HCT116 (cell line): ENCODE data around the gene SFXN5. TPM values are rescaled to one million over a fixed set of nuclear protein-coding genes. Genes with fewer than 3 reads are reported as not detected.

Experiments
- ATAC-seq: fragments of 200-7000 bp; cut with Tn5 transposase; 2 replicates; pipeline ENCODE4 v1.9.1; 2020; ENCODE audit warnings: mild to moderate bottlenecking, moderate library complexity
- BruUV-seq: library from RNA; stranded (reverse); fragments of 400-500 nt; replicated peaks from 2 replicates; lab custom pipeline; 2021; lab: Mats Ljungman, UMichigan
- CTCF ChIA-PET: fragments of 300-600 bp; sonication (Branson Sonifier 250); formaldehyde crosslinking; loops from one replicate; lab custom pipeline; 2021; ENCODE audit warnings: antibody characterized with exemption; lab: Charles Lee
- POLR2A ChIA-PET: fragments of 300-600, 350-600 bp; sonication (Branson Sonifier 250); formaldehyde crosslinking; loops from one replicate; lab custom pipeline; 2021; ENCODE audit warnings: antibody characterized with exemption; lab: Charles Lee
- RAD21 ChIA-PET, 2 experiments: fragments of 300-600 bp; sonication (Branson Sonifier 250); formaldehyde crosslinking; loops; one replicate each; lab custom pipeline; 2023; ENCODE audit warnings: low total read pairs in 2 of 2; ENCODE audit not compliant: uncharacterized antibody in 2 of 2, unreplicated experiment in 2 of 2, low non-redundant PET in 1 of 2; lab: Charles Lee
- DNase-seq: peaks from one replicate; pipeline ENCODE4 v3.0.0-alpha.2; 2010; ENCODE audit warnings: low read depth, low spot score
- H2AFZ ChIP-seq: fragments of 200-600 bp; shearing (Covaris generic), sonication (generic); 2 replicates; pipeline ENCODE4 v1.6.1; 2017; ENCODE audit warnings: low read depth, mixed run types, mixed read lengths, antibody characterized with exemption, low read length; ENCODE audit not compliant: poor library complexity, severe bottlenecking
- H3K27ac ChIP-seq: 2 replicates; pipeline ENCODE4 v1.5.1; 2012; ENCODE audit warnings: low read depth, low read length
- H3K27me3 ChIP-seq: fragments of 200-600 bp; sonication (generic); 2 replicates; pipeline ENCODE4 v1.6.1; 2016; ENCODE audit warnings: mixed run types, low read length, mixed read lengths; ENCODE audit not compliant: insufficient read depth
- H3K36me3 ChIP-seq, 2 experiments: fragments of 200-500 bp in 1 of 2; fragments of 200-600 bp in 1 of 2; sonication (Bioruptor generic) in 1 of 2; sonication (generic) in 1 of 2; 2 replicates each; pipeline versions ENCODE4 v1.5.1 to v1.6.1; 2014 to 2016; ENCODE audit warnings: low read length in 2 of 2, inconsistent platforms in 1 of 2, mixed read lengths in 1 of 2, mixed run types in 1 of 2; ENCODE audit not compliant: insufficient read depth in 2 of 2, control insufficient read depth in 1 of 2
- H3K4me1 ChIP-seq, 2 experiments: fragments of 200-600 bp in 1 of 2; sonication (generic) in 1 of 2; 2 replicates each; pipeline versions ENCODE4 v1.5.1 to v1.6.1; 2012 to 2017; ENCODE audit warnings: low read length in 2 of 2, inconsistent platforms in 1 of 2, mild to moderate bottlenecking in 1 of 2, mixed read lengths in 1 of 2, mixed run types in 1 of 2, moderate library complexity in 1 of 2; ENCODE audit not compliant: insufficient read depth in 2 of 2, control insufficient read depth in 1 of 2
- H3K4me2 ChIP-seq: fragments of 200-600 bp; sonication (generic); 2 replicates; pipeline ENCODE4 v1.6.1; 2017; ENCODE audit warnings: mixed run types, low read length, mixed read lengths
- H3K4me3 ChIP-seq, 2 experiments: fragments of 200-600 bp in 1 of 2; sonication (generic) in 1 of 2; replicated peaks in 1 of 2; 2 replicates each; pipeline ENCODE4 v1.5.1; 2011 to 2016; ENCODE audit warnings: low read length in 2 of 2, control low read depth in 1 of 2, low read depth in 1 of 2, mild to moderate bottlenecking in 1 of 2, mixed read lengths in 1 of 2, mixed run types in 1 of 2
- H3K79me2 ChIP-seq: fragments of 200-600 bp; sonication (generic); 2 replicates; pipeline ENCODE4 v1.6.1; 2017; ENCODE audit warnings: mild to moderate bottlenecking, mixed run types, low read length, moderate library complexity, mixed read lengths; ENCODE audit not compliant: insufficient read depth
- H3K9ac ChIP-seq: fragments of 200-600 bp; sonication (generic); 2 replicates; pipeline ENCODE4 v1.6.1; 2016; ENCODE audit warnings: low read length, mixed read lengths
- H3K9me2 ChIP-seq: fragments of 200-600 bp; sonication (generic), shearing (Covaris generic); 2 replicates; pipeline ENCODE4 v1.6.1; 2017; ENCODE audit warnings: mixed run types, mild to moderate bottlenecking, moderate library complexity; ENCODE audit not compliant: insufficient read depth
- H3K9me3 ChIP-seq, 2 experiments: fragments of 200-500 bp in 1 of 2; fragments of 200-600 bp in 1 of 2; sonication (Bioruptor generic) in 1 of 2; sonication (generic) in 1 of 2; 2 replicates each; pipeline ENCODE4 v1.6.1; 2014 to 2017; ENCODE audit warnings: low read length in 2 of 2, mixed read lengths in 2 of 2, inconsistent platforms in 1 of 2, low read depth in 1 of 2, mild to moderate bottlenecking in 1 of 2, mixed run types in 1 of 2, moderate library complexity in 1 of 2; ENCODE audit not compliant: control insufficient read depth in 1 of 2, insufficient read depth in 1 of 2
- H4K20me1 ChIP-seq: fragments of 200-600 bp; sonication (generic), shearing (Covaris generic); 2 replicates; pipeline ENCODE4 v1.6.1; 2017; ENCODE audit warnings: mixed run types, mild to moderate bottlenecking, moderate library complexity; ENCODE audit not compliant: insufficient read depth
- CEBPB ChIP-seq: IDR thresholded peaks from 2 replicates; pipeline ENCODE4 v1.6.1; 2012; ENCODE audit warnings: low read depth
- EGR1 ChIP-seq: IDR thresholded peaks from 2 replicates; pipeline ENCODE4 v1.6.1; 2012; ENCODE audit warnings: low read depth
- ELF1 ChIP-seq: IDR thresholded peaks from 2 replicates; pipeline ENCODE4 v1.6.1; 2012; ENCODE audit warnings: low read depth, borderline replicate concordance
- EZH2 ChIP-seq: fragments of 200-600 bp; sonication (generic); IDR thresholded peaks from 2 replicates; pipeline ENCODE4 v1.6.1; 2017; ENCODE audit warnings: antibody characterized with exemption, mixed run types
- EZH2phosphoT487 ChIP-seq: fragments of 200-600 bp; IDR thresholded peaks from 2 replicates; pipeline ENCODE4 v1.6.1; 2018; ENCODE audit warnings: antibody characterized with exemption, borderline replicate concordance
- FOSL1 ChIP-seq: IDR thresholded peaks from 2 replicates; pipeline ENCODE4 v1.6.1; 2012; ENCODE audit warnings: low read depth
- JUND ChIP-seq: IDR thresholded peaks from 2 replicates; pipeline ENCODE4 v1.6.1; 2012
- MAX ChIP-seq: IDR thresholded peaks from 2 replicates; pipeline ENCODE4 v1.6.1; 2012
- POLR2A ChIP-seq: IDR thresholded peaks from 2 replicates; pipeline ENCODE4 v1.7.0; 2011; ENCODE audit warnings: borderline replicate concordance; ENCODE audit not compliant: insufficient read depth, insufficient read length; ENCODE audit errors: extremely low read depth
- POLR2AphosphoS5 ChIP-seq: IDR thresholded peaks from 2 replicates; pipeline ENCODE4 v1.6.1; 2011; ENCODE audit warnings: mild to moderate bottlenecking, low read depth, low read length, moderate library complexity
- RAD21 ChIP-seq: IDR thresholded peaks from 2 replicates; pipeline ENCODE4 v1.6.1; 2012; ENCODE audit warnings: low read depth, mild to moderate bottlenecking
- SIN3A ChIP-seq: IDR thresholded peaks from 2 replicates; pipeline ENCODE4 v1.6.1; 2012; ENCODE audit warnings: low read depth
- SP1 ChIP-seq: IDR thresholded peaks from 2 replicates; pipeline ENCODE4 v1.6.1; 2012; ENCODE audit warnings: low read depth
- SRF ChIP-seq: IDR thresholded peaks from 2 replicates; pipeline ENCODE4 v1.6.1; 2012; ENCODE audit warnings: low read depth
- YY1 ChIP-seq: IDR thresholded peaks from 2 replicates; pipeline ENCODE4 v1.6.1; 2011; ENCODE audit warnings: low read length, low read depth, moderate library complexity, mild to moderate bottlenecking; ENCODE audit not compliant: insufficient replicate concordance; ENCODE audit errors: extremely low read depth
- ZFX ChIP-seq: fragments of 450-650 bp; IDR thresholded peaks from 2 replicates; pipeline ENCODE4 v1.6.1; 2017
- intact Hi-C: fragments of 100-400 bp; cut with micrococcal nuclease; formaldehyde crosslinking; loops from 2 replicates; pipeline ENCODE4 v1.10.0; 2022
- total RNA-seq: library from RNA; stranded (reverse); gene quantifications from one replicate; pipeline ENCODE4 v1.2.1, GENCODE V29; 2021; ENCODE audit not compliant: unreplicated experiment
- TF ChIP-seq, protein P1 (sequence below): IDR thresholded peaks from 2 replicates; pipeline ENCODE4 v1.6.1; 2011; ENCODE audit warnings: mild to moderate bottlenecking, low read length, moderate library complexity; ENCODE audit not compliant: insufficient replicate concordance; ENCODE audit errors: extremely low read depth
- TF ChIP-seq, protein P2 (sequence below): IDR thresholded peaks from 2 replicates; pipeline ENCODE4 v1.6.1; 2012; ENCODE audit warnings: low read depth

Gene SFXN5
- total RNA-seq, 1 experiment from 2014 or later: 10.0 TPM

- H3K36me3 ChIP-seq: no peaks in the 10 kb centered on the region
- RAD21 ChIA-PET: no interaction called here
- intact Hi-C loops: no loop called here
- H2AFZ ChIP-seq: no peak overlapping the region
- no peaks in the 10 kb centered on the region for H3K9me3 ChIP-seq
- no TSS peak for BruUV-seq
- H4K20me1 ChIP-seq: no peaks in the 10 kb centered on the region
- no peak overlapping the region for H3K27ac ChIP-seq
- TF ChIP-seq POLR2AphosphoS5: no peak
- no peak for TF ChIP-seq POLR2A
- TF ChIP-seq SRF: no peak
- no peak for TF ChIP-seq JUND
- TF ChIP-seq YY1: no peak
- no peak for TF ChIP-seq EGR1
- TF ChIP-seq MAX: no peak
- no peak for TF ChIP-seq SIN3A
- TF ChIP-seq SP1: no peak
- TF ChIP-seq, protein P1, sequence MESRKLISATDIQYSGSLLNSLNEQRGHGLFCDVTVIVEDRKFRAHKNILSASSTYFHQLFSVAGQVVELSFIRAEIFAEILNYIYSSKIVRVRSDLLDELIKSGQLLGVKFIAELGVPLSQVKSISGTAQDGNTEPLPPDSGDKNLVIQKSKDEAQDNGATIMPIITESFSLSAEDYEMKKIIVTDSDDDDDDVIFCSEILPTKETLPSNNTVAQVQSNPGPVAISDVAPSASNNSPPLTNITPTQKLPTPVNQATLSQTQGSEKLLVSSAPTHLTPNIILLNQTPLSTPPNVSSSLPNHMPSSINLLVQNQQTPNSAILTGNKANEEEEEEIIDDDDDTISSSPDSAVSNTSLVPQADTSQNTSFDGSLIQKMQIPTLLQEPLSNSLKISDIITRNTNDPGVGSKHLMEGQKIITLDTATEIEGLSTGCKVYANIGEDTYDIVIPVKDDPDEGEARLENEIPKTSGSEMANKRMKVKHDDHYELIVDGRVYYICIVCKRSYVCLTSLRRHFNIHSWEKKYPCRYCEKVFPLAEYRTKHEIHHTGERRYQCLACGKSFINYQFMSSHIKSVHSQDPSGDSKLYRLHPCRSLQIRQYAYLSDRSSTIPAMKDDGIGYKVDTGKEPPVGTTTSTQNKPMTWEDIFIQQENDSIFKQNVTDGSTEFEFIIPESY: no peak
- no peak for TF ChIP-seq ELF1
- no peak for TF ChIP-seq CEBPB
- TF ChIP-seq RAD21: no peak
- TF ChIP-seq FOSL1: no peak
- TF ChIP-seq ZFX: no peak
- no peak for TF ChIP-seq EZH2phosphoT487
- TF ChIP-seq EZH2: no peak
- TF ChIP-seq, protein P2, sequence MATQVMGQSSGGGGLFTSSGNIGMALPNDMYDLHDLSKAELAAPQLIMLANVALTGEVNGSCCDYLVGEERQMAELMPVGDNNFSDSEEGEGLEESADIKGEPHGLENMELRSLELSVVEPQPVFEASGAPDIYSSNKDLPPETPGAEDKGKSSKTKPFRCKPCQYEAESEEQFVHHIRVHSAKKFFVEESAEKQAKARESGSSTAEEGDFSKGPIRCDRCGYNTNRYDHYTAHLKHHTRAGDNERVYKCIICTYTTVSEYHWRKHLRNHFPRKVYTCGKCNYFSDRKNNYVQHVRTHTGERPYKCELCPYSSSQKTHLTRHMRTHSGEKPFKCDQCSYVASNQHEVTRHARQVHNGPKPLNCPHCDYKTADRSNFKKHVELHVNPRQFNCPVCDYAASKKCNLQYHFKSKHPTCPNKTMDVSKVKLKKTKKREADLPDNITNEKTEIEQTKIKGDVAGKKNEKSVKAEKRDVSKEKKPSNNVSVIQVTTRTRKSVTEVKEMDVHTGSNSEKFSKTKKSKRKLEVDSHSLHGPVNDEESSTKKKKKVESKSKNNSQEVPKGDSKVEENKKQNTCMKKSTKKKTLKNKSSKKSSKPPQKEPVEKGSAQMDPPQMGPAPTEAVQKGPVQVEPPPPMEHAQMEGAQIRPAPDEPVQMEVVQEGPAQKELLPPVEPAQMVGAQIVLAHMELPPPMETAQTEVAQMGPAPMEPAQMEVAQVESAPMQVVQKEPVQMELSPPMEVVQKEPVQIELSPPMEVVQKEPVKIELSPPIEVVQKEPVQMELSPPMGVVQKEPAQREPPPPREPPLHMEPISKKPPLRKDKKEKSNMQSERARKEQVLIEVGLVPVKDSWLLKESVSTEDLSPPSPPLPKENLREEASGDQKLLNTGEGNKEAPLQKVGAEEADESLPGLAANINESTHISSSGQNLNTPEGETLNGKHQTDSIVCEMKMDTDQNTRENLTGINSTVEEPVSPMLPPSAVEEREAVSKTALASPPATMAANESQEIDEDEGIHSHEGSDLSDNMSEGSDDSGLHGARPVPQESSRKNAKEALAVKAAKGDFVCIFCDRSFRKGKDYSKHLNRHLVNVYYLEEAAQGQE: no peak
- TF ChIP-seq, all 23 proteins: peak for 0
- Histone ChIP-seq H3K4me1 (no peaks in the 10 kb centered on the region), H3K4me3 (no peak overlapping the region), H3K9ac (no peak overlapping the region), H3K27me3 (no peaks in the 10 kb centered on the region; the same call in 1 of the 2 replicates), H3K4me2 (no peak overlapping the region), H3K9me2 (no peaks in the 10 kb centered on the region), H3K79me2 (no peaks in the 10 kb centered on the region)
- DNase-seq (no peak), ATAC-seq (no peak)
- ChIA-PET CTCF (no interaction called here), POLR2A (no interaction called here)
Observed at GRCh38 chr2:72900191-72900825, 171.2 kb downstream of the SFXN5 start.
